ENCODE results near the gene ERRFI1.

Gene ERRFI1

DNA sequence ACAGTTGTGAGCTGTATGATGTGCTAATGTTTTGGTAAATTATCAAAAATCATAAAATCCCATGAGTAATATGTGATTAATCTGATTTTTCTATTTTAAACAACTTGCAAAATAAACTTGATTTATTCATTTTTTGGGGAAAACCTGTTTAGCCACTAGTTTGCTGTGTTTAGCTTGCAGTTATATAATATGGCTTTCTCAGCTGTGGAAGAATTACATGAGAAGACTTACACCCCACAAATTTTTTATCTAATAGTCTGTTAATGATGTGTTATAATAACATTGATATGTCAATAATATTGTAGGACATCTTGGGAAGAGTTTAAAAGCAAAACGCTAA, 2.4 kb upstream of the ERRFI1 start:
- Histone ChIP-seq H2AFZ (ENCODE audit: low read length) (no peak overlapping the region), H2BK12ac (ENCODE audit: low read length) (no peak overlapping the region), H3K4me3 (ENCODE audit: low read length in 2 of 2) (no peak overlapping the region), H3K4me2 (ENCODE audit: insufficient read depth, low read length, poor library complexity, severe bottlenecking) (no peak overlapping the region), H3K4ac (ENCODE audit: low read length) (no peak overlapping the region), H2AK5ac (ENCODE audit: low read depth, low read length) (no peak overlapping the region), H3K9ac (ENCODE audit: low read depth, low read length, poor library complexity) (no peak overlapping the region), H3K14ac (ENCODE audit: low read length) (no peak overlapping the region), H2BK120ac (ENCODE audit: low read depth, low read length) (no peak overlapping the region), H3K18ac (ENCODE audit: low read length) (no peak overlapping the region), H3K27me3 (ENCODE audit: control insufficient read depth in 3 of 3, insufficient read depth in 3 of 3, low read depth in 1 of 3, low read length in 3 of 3) (peaks cover 0 to 3% (median 0%) of the 10 kb centered on the region in 3 experiments), H3K23ac (ENCODE audit: low read depth, low read length, poor library complexity) (no peak overlapping the region), H2BK5ac (ENCODE audit: low read length) (no peak overlapping the region), H3K79me1 (ENCODE audit: low read depth, low read length) (no peaks in the 10 kb centered on the region), H3K36me3 (replicated peaks in 1 of 2; ENCODE audit: control insufficient read depth in 2 of 2, insufficient read depth in 2 of 2, low read length in 2 of 2) (no peaks in the 10 kb centered on the region), H4K8ac (ENCODE audit: low read depth, low read length) (no peak overlapping the region), H2BK15ac (ENCODE audit: low read length) (no peak overlapping the region), H3K9me3 (replicated peaks in 1 of 2; ENCODE audit: control insufficient read depth in 2 of 2, insufficient read depth in 1 of 2, low read depth in 1 of 2, low read length in 2 of 2) (no peaks in the 10 kb centered on the region), H3K4me1 (ENCODE audit: control insufficient read depth in 2 of 2, insufficient read depth in 1 of 2, low read depth in 1 of 2, low read length in 2 of 2) (peaks cover 15 to 16% of the 10 kb centered on the region in 2 donors), H4K91ac (ENCODE audit: low read depth, low read length, poor library complexity) (no peak overlapping the region), H3K27ac (replicated peaks; ENCODE audit: low read length) (no peak overlapping the region)
- no peak for DNase-seq (ENCODE audit: low spot score)
- WGBS, 2 donors (ENCODE audit: extremely low coverage in 2 of 2, insufficient read length in 2 of 2, insufficient replicate concordance in 1 of 2): no CpG with 5 or more reads among the region's 1 CpG

DNA sequence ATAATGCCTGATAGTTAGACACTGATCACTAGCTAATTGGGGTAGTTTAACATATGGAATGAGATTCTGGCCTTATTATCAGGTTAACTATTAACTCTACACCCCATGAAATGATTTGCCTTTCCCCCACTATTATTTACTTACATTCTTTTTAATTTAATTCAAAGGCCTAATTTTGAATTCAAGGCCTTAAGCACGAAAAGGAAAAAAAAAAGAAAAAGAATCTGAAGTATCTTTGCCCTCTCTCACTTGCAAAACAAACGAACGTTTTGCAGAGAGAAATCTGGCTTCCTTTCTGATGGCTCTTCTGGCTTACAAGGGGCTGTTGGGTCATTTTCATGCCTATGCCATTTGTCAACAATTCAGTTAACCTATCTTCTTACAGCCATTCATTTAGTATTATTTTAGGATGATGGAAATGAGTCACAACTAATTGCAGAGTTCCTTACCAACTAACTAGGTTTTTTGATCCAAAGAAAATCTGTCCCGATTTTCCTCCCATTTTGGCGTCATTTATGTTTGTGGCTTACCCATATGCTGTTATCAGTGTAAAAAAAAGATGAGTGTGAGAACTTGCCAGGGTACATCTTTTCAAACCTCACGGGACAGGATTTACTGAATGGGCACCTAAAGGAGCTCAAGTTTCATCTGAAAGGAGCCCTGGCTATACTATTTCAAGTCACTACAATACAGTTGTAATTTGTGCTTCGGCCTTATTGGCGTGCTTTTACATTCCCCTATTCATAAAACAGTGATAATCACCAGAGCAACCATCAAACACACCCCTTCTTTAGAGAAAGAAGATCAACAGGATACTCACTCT, 1.9 kb upstream of the ERRFI1 start:
- Histone ChIP-seq H3K23ac (ENCODE audit: low read depth, low read length, poor library complexity) (no peak overlapping the region), H2BK5ac (ENCODE audit: low read length) (no peak overlapping the region), H2BK120ac (ENCODE audit: low read depth, low read length) (no peak overlapping the region), H4K91ac (ENCODE audit: low read depth, low read length, poor library complexity) (no peak overlapping the region), H2AFZ (ENCODE audit: low read length) (no peak overlapping the region), H4K8ac (ENCODE audit: low read depth, low read length) (no peak overlapping the region), H3K79me1 (ENCODE audit: low read depth, low read length) (no peaks in the 10 kb centered on the region), H3K14ac (ENCODE audit: low read length) (no peak overlapping the region), H2BK15ac (ENCODE audit: low read length) (no peak overlapping the region), H2AK5ac (ENCODE audit: low read depth, low read length) (no peak overlapping the region), H3K4me1 (ENCODE audit: control insufficient read depth in 2 of 2, insufficient read depth in 1 of 2, low read depth in 1 of 2, low read length in 2 of 2) (peaks cover 16 to 19% of the 10 kb centered on the region in 2 donors), H3K9me3 (replicated peaks in 1 of 2; ENCODE audit: control insufficient read depth in 2 of 2, insufficient read depth in 1 of 2, low read depth in 1 of 2, low read length in 2 of 2) (no peaks in the 10 kb centered on the region), H3K27ac (replicated peaks; ENCODE audit: low read length) (no peak overlapping the region), H3K4me2 (ENCODE audit: insufficient read depth, low read length, poor library complexity, severe bottlenecking) (no peak overlapping the region), H3K4ac (ENCODE audit: low read length) (no peak overlapping the region), H3K18ac (ENCODE audit: low read length) (no peak overlapping the region), H3K9ac (ENCODE audit: low read depth, low read length, poor library complexity) (no peak overlapping the region), H3K36me3 (replicated peaks in 1 of 2; ENCODE audit: control insufficient read depth in 2 of 2, insufficient read depth in 2 of 2, low read length in 2 of 2) (no peaks in the 10 kb centered on the region), H3K27me3 (ENCODE audit: control insufficient read depth in 3 of 3, insufficient read depth in 3 of 3, low read depth in 1 of 3, low read length in 3 of 3) (peaks cover 0 to 3% (median 0%) of the 10 kb centered on the region in 3 experiments), H3K4me3 (ENCODE audit: low read length in 2 of 2) (no peak overlapping the region), H2BK12ac (ENCODE audit: low read length) (no peak overlapping the region)
- WGBS, 2 donors (ENCODE audit: extremely low coverage in 2 of 2, insufficient read length in 2 of 2, insufficient replicate concordance in 1 of 2): no CpG with 5 or more reads among the region's 8 CpGs
- DNase-seq (ENCODE audit: low spot score): no peak

DNA sequence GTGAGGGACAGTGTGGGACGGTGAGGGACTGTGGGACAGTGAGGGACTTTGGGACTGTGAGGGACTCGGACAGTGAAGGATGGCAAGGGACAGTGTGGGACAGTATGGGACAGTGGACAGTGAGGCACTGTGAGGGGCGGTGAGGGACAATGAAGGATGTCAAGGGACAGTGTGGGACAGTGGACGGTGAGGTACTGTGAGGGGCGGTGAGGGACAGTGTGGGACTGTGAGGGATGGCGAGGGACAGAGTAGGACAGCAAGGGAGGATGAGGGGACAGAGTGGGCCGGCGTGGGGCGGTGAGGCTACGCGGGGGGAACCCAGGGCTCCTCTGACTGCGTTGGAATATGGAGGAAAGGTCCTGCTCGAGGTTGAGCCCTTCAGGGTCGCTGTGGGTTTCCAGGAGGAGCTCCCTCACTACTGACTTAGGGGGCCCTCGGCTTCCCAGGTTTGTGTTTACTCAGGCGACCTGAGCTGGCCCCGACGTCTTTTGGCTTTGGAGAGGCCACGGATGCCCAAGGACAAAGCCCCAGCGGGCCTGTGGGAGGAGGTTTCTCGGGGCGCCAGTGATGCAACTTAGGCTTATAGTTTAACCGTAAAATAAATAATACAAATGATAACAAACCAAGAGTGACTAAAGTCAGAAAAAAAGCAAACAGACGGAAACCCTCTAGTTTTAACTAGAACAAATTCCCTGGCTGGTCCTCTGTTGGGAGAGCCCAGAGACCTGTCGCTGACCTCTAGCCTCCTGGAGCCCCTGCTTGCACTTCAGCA, 1.1 kb upstream of the ERRFI1 start:
- H3K27ac ChIP-seq (replicated peaks; ENCODE audit: low read length): no peak overlapping the region
- peaks cover 19 to 20% of the 10 kb centered on the region in 2 donors for H3K4me1 ChIP-seq (ENCODE audit: control insufficient read depth in 2 of 2, insufficient read depth in 1 of 2, low read depth in 1 of 2, low read length in 2 of 2)
- no peak overlapping the region for H4K8ac ChIP-seq (ENCODE audit: low read depth, low read length)

DNA sequence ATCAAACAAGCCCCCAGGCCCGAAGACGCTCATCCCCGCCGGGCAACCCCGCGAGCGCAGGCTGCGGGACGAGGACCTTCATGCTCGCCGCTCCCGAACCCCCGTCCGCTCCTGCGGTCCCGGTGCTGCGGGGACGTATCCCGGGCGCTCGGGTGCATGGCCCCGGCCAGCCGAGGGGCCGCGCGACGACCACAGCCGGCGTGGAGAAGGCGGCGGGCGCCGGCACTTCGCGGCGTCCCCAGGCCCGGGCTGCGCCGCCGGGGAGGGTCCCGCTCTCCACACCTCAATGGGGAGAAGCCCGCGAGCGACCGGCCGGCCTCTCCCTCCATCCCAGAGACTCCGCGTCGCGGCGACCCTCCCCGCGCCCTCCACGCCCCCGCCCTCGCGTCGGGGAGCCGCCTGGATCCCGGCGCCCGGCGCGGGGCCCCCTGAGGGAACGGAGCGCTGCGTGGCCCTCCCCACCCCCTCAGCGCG, 401 bp downstream of the ERRFI1 start:
- no peaks in the 10 kb centered on the region for H3K9me3 ChIP-seq (replicated peaks in 1 of 2; ENCODE audit: control insufficient read depth in 2 of 2, insufficient read depth in 1 of 2, low read depth in 1 of 2, low read length in 2 of 2)

More for the DNA sequence above, 1.1 kb upstream of the ERRFI1 start:
- Histone ChIP-seq H3K4me2 (ENCODE audit: insufficient read depth, low read length, poor library complexity, severe bottlenecking) (peak overlapping the region; percentile 73), H3K4me3 (ENCODE audit: low read length in 2 of 2) (peak overlapping the region; percentile 61 to 76), H2BK120ac (ENCODE audit: low read depth, low read length) (no peak overlapping the region), H3K36me3 (replicated peaks in 1 of 2; ENCODE audit: control insufficient read depth in 2 of 2, insufficient read depth in 2 of 2, low read length in 2 of 2) (no peaks in the 10 kb centered on the region), H2AK5ac (ENCODE audit: low read depth, low read length) (peak overlapping the region; percentile 58), H3K9me3 (replicated peaks in 1 of 2; ENCODE audit: control insufficient read depth in 2 of 2, insufficient read depth in 1 of 2, low read depth in 1 of 2, low read length in 2 of 2) (no peaks in the 10 kb centered on the region), H2BK12ac (ENCODE audit: low read length) (peak overlapping the region; percentile 99), H4K91ac (ENCODE audit: low read depth, low read length, poor library complexity) (peak overlapping the region; percentile 97), H3K18ac (ENCODE audit: low read length) (peak overlapping the region; percentile 96), H3K4ac (ENCODE audit: low read length) (no peak overlapping the region), H2BK15ac (ENCODE audit: low read length) (peak overlapping the region; percentile 99), H3K14ac (ENCODE audit: low read length) (peak overlapping the region; percentile 5), H3K27me3 (ENCODE audit: control insufficient read depth in 3 of 3, insufficient read depth in 3 of 3, low read depth in 1 of 3, low read length in 3 of 3) (peaks cover 0 to 3% (median 0%) of the 10 kb centered on the region in 3 experiments), H2AFZ (ENCODE audit: low read length) (peak overlapping the region; percentile 98), H3K79me1 (ENCODE audit: low read depth, low read length) (no peaks in the 10 kb centered on the region), H3K23ac (ENCODE audit: low read depth, low read length, poor library complexity) (peak overlapping the region; percentile 67), H2BK5ac (ENCODE audit: low read length) (peak overlapping the region; percentile 7), H3K9ac (ENCODE audit: low read depth, low read length, poor library complexity) (peak overlapping the region; percentile 32)
- DNase-seq (ENCODE audit: low spot score): no peak
- WGBS, 2 donors (ENCODE audit: extremely low coverage in 2 of 2, insufficient read length in 2 of 2, insufficient replicate concordance in 1 of 2): no CpG with 5 or more reads among the region's 25 CpGs

More for the DNA sequence above, 401 bp downstream of the ERRFI1 start:
- Histone ChIP-seq H3K4ac (ENCODE audit: low read length) (no peak overlapping the region), H2BK5ac (ENCODE audit: low read length) (no peak overlapping the region), H3K4me3 (ENCODE audit: low read length in 2 of 2) (peak overlapping the region; percentile 61 to 99), H3K27ac (replicated peaks; ENCODE audit: low read length) (no peak overlapping the region), H4K91ac (ENCODE audit: low read depth, low read length, poor library complexity) (no peak overlapping the region), H3K14ac (ENCODE audit: low read length) (peak overlapping the region; percentile 85), H3K18ac (ENCODE audit: low read length) (peak overlapping the region; percentile 94), H3K4me2 (ENCODE audit: insufficient read depth, low read length, poor library complexity, severe bottlenecking) (peak overlapping the region; percentile 69), H2BK12ac (ENCODE audit: low read length) (no peak overlapping the region), H3K4me1 (ENCODE audit: control insufficient read depth in 2 of 2, insufficient read depth in 1 of 2, low read depth in 1 of 2, low read length in 2 of 2) (peaks cover 19 to 22% of the 10 kb centered on the region in 2 donors), H3K23ac (ENCODE audit: low read depth, low read length, poor library complexity) (peak overlapping the region; percentile 22), H2BK120ac (ENCODE audit: low read depth, low read length) (no peak overlapping the region), H3K36me3 (replicated peaks in 1 of 2; ENCODE audit: control insufficient read depth in 2 of 2, insufficient read depth in 2 of 2, low read length in 2 of 2) (no peaks in the 10 kb centered on the region), H3K79me1 (ENCODE audit: low read depth, low read length) (no peaks in the 10 kb centered on the region), H2AK5ac (ENCODE audit: low read depth, low read length) (no peak overlapping the region), H3K27me3 (ENCODE audit: control insufficient read depth in 3 of 3, insufficient read depth in 3 of 3, low read depth in 1 of 3, low read length in 3 of 3) (peaks cover 0 to 3% (median 0%) of the 10 kb centered on the region in 3 experiments), H4K8ac (ENCODE audit: low read depth, low read length) (no peak overlapping the region), H3K9ac (ENCODE audit: low read depth, low read length, poor library complexity) (peak overlapping the region; percentile 89), H2BK15ac (ENCODE audit: low read length) (no peak overlapping the region), H2AFZ (ENCODE audit: low read length) (peak overlapping the region; percentile 98)
- no CpG with 5 or more reads among the region's 69 CpGs for WGBS, 2 donors (ENCODE audit: extremely low coverage in 2 of 2, insufficient read length in 2 of 2, insufficient replicate concordance in 1 of 2)
- no peak for DNase-seq (ENCODE audit: low spot score)
